Lung (tissue), 12 donors: Measurements from ENCODE around the gene CDK5RAP2. TPM values are rescaled to one million over a fixed set of nuclear protein-coding genes. Genes with fewer than 3 reads are reported as not detected.

Experiments
- ATAC-seq: fragments of 200-7000 bp; cut with Tn5 transposase; one replicate; pipeline ENCODE4 v1.9.1; 2020; ENCODE audit warnings: moderate number of reproducible peaks; ENCODE audit not compliant: insufficient read depth, low FRiP score
- DNase-seq, 3 donors: peaks; one replicate each; pipeline ENCODE4 v3.0.0-alpha.2; 2013 to 2017
- H3K27ac ChIP-seq, 2 donors: one replicate each; pipeline ENCODE4 v1.5.1; 2013; ENCODE audit warnings: mild to moderate bottlenecking in 2 of 2, moderate library complexity in 2 of 2, control low read depth in 1 of 2, inconsistent platforms in 1 of 2, low read depth in 1 of 2, low read length in 1 of 2
- H3K27me3 ChIP-seq, 3 donors: one replicate each; pipeline ENCODE4 v1.5.1; 2013; ENCODE audit warnings: low read length in 2 of 3; ENCODE audit not compliant: control insufficient read depth in 3 of 3, insufficient read depth in 3 of 3
- H3K36me3 ChIP-seq, 4 donors: one replicate each; pipeline ENCODE4 v1.5.1; 2013; ENCODE audit warnings: low read length in 4 of 4, mild to moderate bottlenecking in 1 of 4, moderate library complexity in 1 of 4; ENCODE audit not compliant: control insufficient read depth in 4 of 4, insufficient read depth in 4 of 4
- H3K4me1 ChIP-seq, 5 donors: one replicate each; pipeline ENCODE4 v1.5.1; 2013; ENCODE audit warnings: low read length in 5 of 5, mild to moderate bottlenecking in 2 of 5, moderate library complexity in 1 of 5; ENCODE audit not compliant: control insufficient read depth in 5 of 5, insufficient read depth in 5 of 5
- H3K4me3 ChIP-seq: one replicate; pipeline ENCODE4 v1.5.1; 2013; ENCODE audit warnings: mild to moderate bottlenecking, control low read depth, moderate library complexity
- H3K9ac ChIP-seq, 2 donors: one replicate each; pipeline ENCODE4 v1.5.1; 2013; ENCODE audit warnings: low read length in 2 of 2, control low read depth in 1 of 2; ENCODE audit not compliant: insufficient read depth in 1 of 2
- H3K9me3 ChIP-seq, 4 donors: one replicate each; pipeline ENCODE4 v1.5.1; 2013; ENCODE audit warnings: low read length in 3 of 4, mild to moderate bottlenecking in 1 of 4, moderate library complexity in 1 of 4; ENCODE audit not compliant: control insufficient read depth in 4 of 4, insufficient read depth in 3 of 4
- WGBS, 2 donors: extraction: QIAGEN DNeasy Blood & Tissue Kit; methylation state at CpG; one replicate each; pipeline ENCODE4 v1.1.7; 2013; 5-methylcytosine and 5-hydroxymethylcytosine counted together
- polyA plus RNA-seq, 2 donors: library from polyadenylated mRNA; stranded (reverse); fragments of 200-250 nt; gene quantifications; one replicate each; pipeline ENCODE4 v1.2.1, GENCODE V29; 2013
- total RNA-seq, 2 donors: library from RNA; depleted of rRNA in 1 of 2; stranded (reverse); fragments of >200 nt in 1 of 2; gene quantifications; one replicate each; pipeline ENCODE4 v1.2.1, GENCODE V29; 2014 to 2021
- TF ChIP-seq, protein P1 (sequence below): IDR thresholded peaks from 2 replicates; pipeline ENCODE4 v1.5.1; 2012; ENCODE audit warnings: mild to moderate bottlenecking; ENCODE audit errors: control extremely low read depth, extremely low read depth
- donor health status: control.
- donor health status: control.
- donor health status: Bipolar disorder and iron deficiency.
- donor health status: healthy.
- donor health status: DM: yes; HTN: yes; CAD: no.

The CDK5RAP2 gene
- total and polyA plus RNA-seq, 4 donors, result 25.6 to 65.7 (median 35.9) TPM

GRCh38 chr9:120397453-120397852 is 182.5 kb downstream of the CDK5RAP2 start:
- WGBS, 2 donors, result 94 to 100% methylated on average over 1 of the region's 1 CpG
- no peak overlapping the region for H3K9ac ChIP-seq
- H3K27ac ChIP-seq, result no peak overlapping the region
- peaks cover 18 to 46% (median 37%) of the 10 kb centered on the region in 4 donors for H3K36me3 ChIP-seq
- ATAC-seq, result no peak
- peaks cover 0 to 14% (median 0%) of the 10 kb centered on the region in 5 donors for H3K4me1 ChIP-seq
- DNase-seq, result no peak
- H3K4me3 ChIP-seq, result no peak overlapping the region
- no peaks in the 10 kb centered on the region for H3K9me3 ChIP-seq
- TF ChIP-seq, protein P1, sequence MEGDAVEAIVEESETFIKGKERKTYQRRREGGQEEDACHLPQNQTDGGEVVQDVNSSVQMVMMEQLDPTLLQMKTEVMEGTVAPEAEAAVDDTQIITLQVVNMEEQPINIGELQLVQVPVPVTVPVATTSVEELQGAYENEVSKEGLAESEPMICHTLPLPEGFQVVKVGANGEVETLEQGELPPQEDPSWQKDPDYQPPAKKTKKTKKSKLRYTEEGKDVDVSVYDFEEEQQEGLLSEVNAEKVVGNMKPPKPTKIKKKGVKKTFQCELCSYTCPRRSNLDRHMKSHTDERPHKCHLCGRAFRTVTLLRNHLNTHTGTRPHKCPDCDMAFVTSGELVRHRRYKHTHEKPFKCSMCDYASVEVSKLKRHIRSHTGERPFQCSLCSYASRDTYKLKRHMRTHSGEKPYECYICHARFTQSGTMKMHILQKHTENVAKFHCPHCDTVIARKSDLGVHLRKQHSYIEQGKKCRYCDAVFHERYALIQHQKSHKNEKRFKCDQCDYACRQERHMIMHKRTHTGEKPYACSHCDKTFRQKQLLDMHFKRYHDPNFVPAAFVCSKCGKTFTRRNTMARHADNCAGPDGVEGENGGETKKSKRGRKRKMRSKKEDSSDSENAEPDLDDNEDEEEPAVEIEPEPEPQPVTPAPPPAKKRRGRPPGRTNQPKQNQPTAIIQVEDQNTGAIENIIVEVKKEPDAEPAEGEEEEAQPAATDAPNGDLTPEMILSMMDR, result no peak
- no peaks in the 10 kb centered on the region for H3K27me3 ChIP-seq

- ATAC-seq, result no peak
- Histone ChIP-seq H3K9me3 (no peaks in the 10 kb centered on the region), H3K9ac (no peak overlapping the region), H3K4me1 (peaks cover 0 to 14% (median 0%) of the 10 kb centered on the region in 5 donors), H3K36me3 (peaks cover 21 to 49% (median 36%) of the 10 kb centered on the region in 4 donors), H3K4me3 (no peak overlapping the region), H3K27me3 (no peaks in the 10 kb centered on the region), H3K27ac (no peak overlapping the region)
- WGBS, 2 donors, result 94 to 96% methylated on average over 6 of the region's 6 CpGs
- no peak for DNase-seq
- TF ChIP-seq, protein P1, result no peak
These were observed 183.0 kb downstream of the CDK5RAP2 start for GRCh38 chr9:120396931-120397330.

DNA sequence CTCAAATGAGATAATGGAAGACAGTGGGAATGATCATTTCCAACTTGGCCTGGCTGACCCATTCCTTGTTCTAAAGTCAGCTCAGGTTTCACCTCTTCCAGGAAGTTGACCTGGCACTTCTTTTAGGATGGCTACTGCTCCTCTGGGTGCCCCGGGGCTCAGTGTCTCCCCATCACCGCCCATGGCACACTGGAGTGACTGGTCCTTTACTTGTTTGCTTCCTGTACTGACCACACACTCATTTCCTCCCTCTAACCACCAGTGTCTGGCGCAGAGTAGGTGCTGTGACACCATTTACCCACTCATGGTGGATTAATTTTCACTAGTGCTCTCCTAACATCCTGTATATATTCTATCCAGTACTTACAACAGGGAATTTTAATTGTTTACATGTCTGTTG is 183.5 kb downstream of the CDK5RAP2 start:
- H3K9me3 ChIP-seq, result no peaks in the 10 kb centered on the region
- WGBS, 2 donors, result 77 to 87% methylated on average over 3 of the region's 3 CpGs
- H3K9ac ChIP-seq, result no peak overlapping the region
- H3K36me3 ChIP-seq, result peaks cover 24 to 54% (median 38%) of the 10 kb centered on the region in 4 donors
- peaks cover 0 to 14% (median 0%) of the 10 kb centered on the region in 5 donors for H3K4me1 ChIP-seq
- H3K4me3 ChIP-seq, result no peak overlapping the region
- ATAC-seq, result no peak
- H3K27ac ChIP-seq, result no peak overlapping the region
- TF ChIP-seq, protein P1, result no peak
- H3K27me3 ChIP-seq, result no peaks in the 10 kb centered on the region
- DNase-seq, result no peak

DNA sequence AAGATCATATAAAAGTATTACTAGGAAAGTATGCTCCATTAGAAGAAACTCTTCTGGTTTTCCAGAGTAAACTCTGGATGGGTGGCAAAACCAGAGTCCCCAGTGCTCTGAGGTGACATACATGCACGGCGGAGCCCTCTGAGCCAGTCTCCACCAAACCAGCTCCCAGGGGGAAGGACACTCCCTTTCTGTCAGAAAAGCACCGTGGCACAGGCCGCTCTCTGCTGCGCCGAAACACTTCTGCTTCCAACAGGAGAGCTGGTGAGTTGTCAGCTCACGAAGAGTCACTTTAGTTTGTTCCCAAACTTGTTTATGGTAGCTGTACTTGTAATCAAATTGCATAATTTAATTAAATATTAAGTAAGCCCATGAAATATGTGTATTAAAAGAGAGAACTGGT is 184.6 kb downstream of the CDK5RAP2 start:
- peaks cover 20 to 57% (median 33%) of the 10 kb centered on the region in 4 donors for H3K36me3 ChIP-seq
- TF ChIP-seq, protein P1, result no peak
- H3K27ac ChIP-seq, result no peak overlapping the region
- H3K9ac ChIP-seq, result no peak overlapping the region
- DNase-seq, result no peak
- WGBS, 2 donors, result 83 to 94% methylated on average over 7 of the region's 7 CpGs
- ATAC-seq, result no peak
- H3K4me1 ChIP-seq, result peaks cover 0 to 14% (median 0%) of the 10 kb centered on the region in 5 donors
- no peak overlapping the region for H3K4me3 ChIP-seq
- H3K9me3 ChIP-seq, result no peaks in the 10 kb centered on the region
- no peaks in the 10 kb centered on the region for H3K27me3 ChIP-seq
